ENCODE data around the gene CCDC85C. TPM values are rescaled to one million over a fixed set of nuclear protein-coding genes. Genes with fewer than 3 reads are reported as not detected.
A peak's percentile ranks its signal among the peaks of the same experiment; 100 is the strongest.

CCDC85C gene
- total and polyA plus RNA-seq, 2 of the 8 experiments (the other 6 are each of a cell fraction or from before 2014, with no cell fraction given) = 16.8 to 35.8 TPM

- TF ChIP-seq SAP30 (IDR thresholded peaks at IDR 0.05; ENCODE audit: insufficient read depth, insufficient replicate concordance, low read length) (peak; percentile 50), CTBP2 (IDR thresholded peaks at IDR 0.05; ENCODE audit: borderline replicate concordance, insufficient read depth, insufficient read length, low read length) (no peak), FOSL1 (IDR thresholded peaks at IDR 0.05; ENCODE audit: insufficient read depth, low read depth, low read length) (no peak), SUZ12 (IDR thresholded peaks at IDR 0.05; ENCODE audit: low read length) (no peak), ZNF274 (IDR thresholded peaks at IDR 0.05; ENCODE audit: borderline replicate concordance, extremely low read depth, low read length) (no peak), CBX5 (IDR thresholded peaks at IDR 0.05; ENCODE audit: low read depth, low read length) (no peak)
Observed at GRCh38 chr14:99605299-99605961, 1.4 kb upstream of the CCDC85C start (continued).

All from H1 (cell line).